Measurements from ENCODE around the gene NUDT19.
"Not testable (repeated sequence)": the region's sequence is repeated elsewhere in the genome, so short reads cannot be mapped to it uniquely, and the experiment has no call there.

DNA sequence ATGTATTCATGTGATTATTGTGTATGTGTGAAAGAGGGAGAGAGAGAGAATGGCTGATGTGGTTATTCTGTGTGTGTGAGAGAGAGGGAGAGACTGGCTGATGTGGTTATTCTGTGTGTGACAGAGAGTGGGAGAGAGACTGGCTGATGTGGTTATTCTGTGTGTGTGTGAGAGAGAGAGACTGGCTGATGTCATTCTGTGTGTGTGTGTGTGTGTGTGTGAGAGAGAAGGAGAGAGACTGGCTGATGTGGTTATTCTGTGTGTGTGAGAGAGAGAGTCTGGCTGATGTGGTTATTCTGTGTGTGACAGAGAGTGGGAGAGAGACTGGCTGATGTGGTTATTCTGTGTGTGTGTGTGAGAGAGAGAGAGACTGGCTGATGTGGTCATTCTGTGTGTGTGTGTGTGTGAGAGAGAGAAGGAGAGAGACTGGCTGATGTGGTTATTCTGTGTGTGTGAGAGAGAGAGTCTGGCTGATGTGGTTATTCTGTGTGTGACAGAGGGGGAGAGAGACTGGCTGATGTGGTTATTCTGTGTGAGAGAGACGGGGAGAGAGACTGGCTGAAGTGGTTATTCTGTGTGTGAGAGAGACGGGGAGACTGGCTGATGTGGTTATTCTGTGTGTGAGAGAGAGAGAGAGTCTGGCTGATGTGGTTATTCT is 54.1 kb downstream of the NUDT19 start:
- not testable (repeated sequence) for TF ChIP-seq EZH2 (IDR thresholded peaks at IDR 0.05; ENCODE audit: borderline replicate concordance, low read length)
- TF ChIP-seq, protein P1, sequence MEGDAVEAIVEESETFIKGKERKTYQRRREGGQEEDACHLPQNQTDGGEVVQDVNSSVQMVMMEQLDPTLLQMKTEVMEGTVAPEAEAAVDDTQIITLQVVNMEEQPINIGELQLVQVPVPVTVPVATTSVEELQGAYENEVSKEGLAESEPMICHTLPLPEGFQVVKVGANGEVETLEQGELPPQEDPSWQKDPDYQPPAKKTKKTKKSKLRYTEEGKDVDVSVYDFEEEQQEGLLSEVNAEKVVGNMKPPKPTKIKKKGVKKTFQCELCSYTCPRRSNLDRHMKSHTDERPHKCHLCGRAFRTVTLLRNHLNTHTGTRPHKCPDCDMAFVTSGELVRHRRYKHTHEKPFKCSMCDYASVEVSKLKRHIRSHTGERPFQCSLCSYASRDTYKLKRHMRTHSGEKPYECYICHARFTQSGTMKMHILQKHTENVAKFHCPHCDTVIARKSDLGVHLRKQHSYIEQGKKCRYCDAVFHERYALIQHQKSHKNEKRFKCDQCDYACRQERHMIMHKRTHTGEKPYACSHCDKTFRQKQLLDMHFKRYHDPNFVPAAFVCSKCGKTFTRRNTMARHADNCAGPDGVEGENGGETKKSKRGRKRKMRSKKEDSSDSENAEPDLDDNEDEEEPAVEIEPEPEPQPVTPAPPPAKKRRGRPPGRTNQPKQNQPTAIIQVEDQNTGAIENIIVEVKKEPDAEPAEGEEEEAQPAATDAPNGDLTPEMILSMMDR (IDR thresholded peaks at IDR 0.05; ENCODE audit: low read length): not testable (repeated sequence)

Data from OCI-LY1 (cell line).